Measurements from ENCODE around the gene KAZN.

Gene KAZN

GRCh38 chr1:14899686-14900085, 301.2 kb downstream of the KAZN start:
- Histone ChIP-seq H3K9ac (ENCODE audit: low read length) (no peak overlapping the region), H3K27me3 (replicated peaks; ENCODE audit: control insufficient read depth, insufficient read depth, low read length) (no peaks in the 10 kb centered on the region), H3K36me3 (ENCODE audit: control insufficient read depth, insufficient read depth, low read length, severe bottlenecking) (no peaks in the 10 kb centered on the region), H3K9me3 (ENCODE audit: control insufficient read depth, low read length) (no peaks in the 10 kb centered on the region), H3K4me1 (ENCODE audit: control insufficient read depth, insufficient read depth, low read length) (peaks cover 12% of the 10 kb centered on the region), H3K4me3 (ENCODE audit: low read length) (no peak overlapping the region)
- DNase-seq (ENCODE audit: low read depth), result no peak

DNA sequence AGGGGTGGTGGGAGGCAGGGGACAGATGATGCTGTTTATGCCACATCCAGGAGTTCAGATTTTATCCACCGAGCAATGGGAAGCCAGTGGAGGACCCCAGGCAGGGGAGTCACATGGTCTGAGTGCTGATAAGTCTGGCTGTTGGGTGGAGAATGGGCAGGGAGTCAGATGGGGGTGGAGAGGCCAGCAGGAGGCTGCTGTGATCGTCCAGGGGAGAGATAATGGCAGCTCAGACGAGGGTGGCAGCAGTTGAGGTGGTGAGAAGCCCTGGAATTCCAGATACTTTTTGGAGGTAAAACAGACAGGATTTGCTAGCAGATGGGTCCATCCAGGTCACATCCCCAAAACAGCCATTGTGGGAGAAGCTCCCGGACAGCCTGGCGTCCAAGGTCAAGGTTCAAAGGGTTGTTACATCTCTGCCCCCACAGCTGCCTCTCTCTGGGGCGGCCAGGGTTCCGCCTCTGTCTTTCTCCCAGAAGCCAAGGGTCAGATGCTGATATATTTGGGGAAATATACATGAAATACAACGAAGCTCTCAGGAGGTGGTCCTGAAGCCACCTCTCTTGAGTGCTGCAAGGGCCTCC, 303.0 kb downstream of the KAZN start:
- Histone ChIP-seq H3K27me3 (replicated peaks; ENCODE audit: control insufficient read depth, insufficient read depth, low read length) (no peaks in the 10 kb centered on the region), H3K9ac (ENCODE audit: low read length) (no peak overlapping the region), H3K4me1 (ENCODE audit: control insufficient read depth, insufficient read depth, low read length) (no peaks in the 10 kb centered on the region), H3K4me3 (ENCODE audit: low read length) (no peak overlapping the region), H3K36me3 (ENCODE audit: control insufficient read depth, insufficient read depth, low read length, severe bottlenecking) (no peaks in the 10 kb centered on the region), H3K9me3 (ENCODE audit: control insufficient read depth, low read length) (no peaks in the 10 kb centered on the region)
- DNase-seq (ENCODE audit: low read depth), result no peak

- H3K4me3 ChIP-seq (ENCODE audit: low read length), result no peak overlapping the region
Observed at GRCh38 chr1:14903922-14904321, 305.4 kb downstream of the KAZN start.

GRCh38 chr1:14906665-14907064, 308.2 kb downstream of the KAZN start:
- Histone ChIP-seq H3K27me3 (replicated peaks; ENCODE audit: control insufficient read depth, insufficient read depth, low read length) (no peaks in the 10 kb centered on the region), H3K9ac (ENCODE audit: low read length) (no peak overlapping the region), H3K9me3 (ENCODE audit: control insufficient read depth, low read length) (no peaks in the 10 kb centered on the region), H3K36me3 (ENCODE audit: control insufficient read depth, insufficient read depth, low read length, severe bottlenecking) (no peaks in the 10 kb centered on the region), H3K4me1 (ENCODE audit: control insufficient read depth, insufficient read depth, low read length) (peaks cover 17% of the 10 kb centered on the region), H3K4me3 (ENCODE audit: low read length) (no peak overlapping the region)
- DNase-seq (ENCODE audit: low read depth), result no peak

More at GRCh38 chr1:14903922-14904321, 305.4 kb downstream of the KAZN start:
- H3K36me3 ChIP-seq (ENCODE audit: control insufficient read depth, insufficient read depth, low read length, severe bottlenecking), result no peaks in the 10 kb centered on the region
- DNase-seq (ENCODE audit: low read depth), result no peak
- no peak overlapping the region for H3K9ac ChIP-seq (ENCODE audit: low read length)
- H3K27me3 ChIP-seq (replicated peaks; ENCODE audit: control insufficient read depth, insufficient read depth, low read length), result no peaks in the 10 kb centered on the region
- H3K4me1 ChIP-seq (ENCODE audit: control insufficient read depth, insufficient read depth, low read length), result no peaks in the 10 kb centered on the region
- H3K9me3 ChIP-seq (ENCODE audit: control insufficient read depth, low read length), result no peaks in the 10 kb centered on the region

DNA sequence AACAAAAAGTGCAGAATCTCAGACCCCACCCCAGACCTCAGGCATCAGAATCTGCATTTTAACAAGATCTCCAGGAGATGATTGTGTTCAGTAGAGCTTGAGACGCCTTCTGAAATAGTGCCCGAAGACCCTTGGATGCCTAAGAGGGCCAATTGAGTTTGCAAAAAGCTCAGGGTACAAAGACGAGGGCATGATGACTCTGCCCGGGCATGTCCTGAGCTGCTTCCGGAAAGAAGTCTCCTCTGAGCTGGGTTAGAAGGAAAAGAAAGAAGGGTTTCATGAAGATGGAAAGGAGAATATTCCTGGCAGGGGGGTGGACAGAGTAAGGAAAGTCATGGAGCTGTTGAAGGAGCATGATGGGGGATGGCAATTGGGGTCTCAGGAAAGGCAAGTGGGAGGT, 308.9 kb downstream of the KAZN start:
- Histone ChIP-seq H3K27me3 (replicated peaks; ENCODE audit: control insufficient read depth, insufficient read depth, low read length) (no peaks in the 10 kb centered on the region), H3K4me1 (ENCODE audit: control insufficient read depth, insufficient read depth, low read length) (peaks cover 17% of the 10 kb centered on the region)

GRCh38 chr1:14909273-14909672, 310.8 kb downstream of the KAZN start:
- H3K9ac ChIP-seq (ENCODE audit: low read length), result no peak overlapping the region
- H3K9me3 ChIP-seq (ENCODE audit: control insufficient read depth, low read length), result no peaks in the 10 kb centered on the region
- no peak for DNase-seq (ENCODE audit: low read depth)
- H3K36me3 ChIP-seq (ENCODE audit: control insufficient read depth, insufficient read depth, low read length, severe bottlenecking), result no peaks in the 10 kb centered on the region
- H3K4me1 ChIP-seq (ENCODE audit: control insufficient read depth, insufficient read depth, low read length), result peaks cover 17% of the 10 kb centered on the region
- H3K4me3 ChIP-seq (ENCODE audit: low read length), result no peak overlapping the region
- no peaks in the 10 kb centered on the region for H3K27me3 ChIP-seq (replicated peaks; ENCODE audit: control insufficient read depth, insufficient read depth, low read length)

More for the DNA sequence above, 308.9 kb downstream of the KAZN start:
- no peak overlapping the region for H3K4me3 ChIP-seq (ENCODE audit: low read length)
- DNase-seq (ENCODE audit: low read depth), result no peak
- no peaks in the 10 kb centered on the region for H3K9me3 ChIP-seq (ENCODE audit: control insufficient read depth, low read length)
- no peak overlapping the region for H3K9ac ChIP-seq (ENCODE audit: low read length)
- no peaks in the 10 kb centered on the region for H3K36me3 ChIP-seq (ENCODE audit: control insufficient read depth, insufficient read depth, low read length, severe bottlenecking)

- DNase-seq (ENCODE audit: low read depth), result no peak
Observed at GRCh38 chr1:14909920-14910460, 311.5 kb downstream of the KAZN start.

GRCh38 chr1:14910984-14911721, 312.7 kb downstream of the KAZN start:
- Histone ChIP-seq H3K27me3 (replicated peaks; ENCODE audit: control insufficient read depth, insufficient read depth, low read length) (no peaks in the 10 kb centered on the region), H3K9ac (ENCODE audit: low read length) (peak overlapping the region; percentile 8), H3K36me3 (ENCODE audit: control insufficient read depth, insufficient read depth, low read length, severe bottlenecking) (no peaks in the 10 kb centered on the region), H3K4me1 (ENCODE audit: control insufficient read depth, insufficient read depth, low read length) (peaks cover 17% of the 10 kb centered on the region), H3K4me3 (ENCODE audit: low read length) (no peak overlapping the region), H3K9me3 (ENCODE audit: control insufficient read depth, low read length) (no peaks in the 10 kb centered on the region)
- DNase-seq (ENCODE audit: low read depth), result no peak

More at GRCh38 chr1:14909920-14910460, 311.5 kb downstream of the KAZN start:
- peaks cover 17% of the 10 kb centered on the region for H3K4me1 ChIP-seq (ENCODE audit: control insufficient read depth, insufficient read depth, low read length)
- H3K27me3 ChIP-seq (replicated peaks; ENCODE audit: control insufficient read depth, insufficient read depth, low read length), result no peaks in the 10 kb centered on the region
- no peak overlapping the region for H3K9ac ChIP-seq (ENCODE audit: low read length)
- H3K9me3 ChIP-seq (ENCODE audit: control insufficient read depth, low read length), result no peaks in the 10 kb centered on the region
- H3K4me3 ChIP-seq (ENCODE audit: low read length), result no peak overlapping the region
- no peaks in the 10 kb centered on the region for H3K36me3 ChIP-seq (ENCODE audit: control insufficient read depth, insufficient read depth, low read length, severe bottlenecking)

DNA sequence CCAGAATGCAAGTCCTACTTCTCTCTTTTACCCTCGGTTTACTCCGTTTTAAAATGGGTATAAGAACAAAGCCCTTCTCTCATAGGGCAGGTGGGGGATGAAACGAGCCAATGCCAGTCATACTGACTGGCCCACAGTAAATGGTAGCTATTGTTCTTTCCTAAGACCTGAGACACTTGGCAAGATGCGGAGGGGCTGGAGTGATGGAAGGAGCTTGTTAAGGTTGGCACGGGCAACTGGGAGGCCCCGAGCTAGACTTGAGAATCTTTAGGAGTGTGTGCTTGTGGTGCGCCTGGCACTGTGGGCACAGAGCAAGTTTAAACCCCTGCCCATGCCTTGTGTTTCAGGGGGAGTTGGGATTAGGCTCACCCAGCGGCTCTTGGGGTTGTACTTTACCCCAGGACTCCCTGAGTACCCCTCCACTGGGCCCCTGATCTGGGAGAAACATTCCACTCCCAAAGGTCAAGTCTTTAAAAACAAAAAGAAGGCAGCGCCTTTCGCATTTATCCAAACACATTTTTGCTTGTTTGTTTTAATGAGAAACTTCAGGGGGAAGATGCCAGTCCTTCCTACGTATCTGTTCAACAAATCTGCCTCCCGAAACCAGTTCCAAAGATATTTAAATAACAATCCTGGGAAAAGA, 314.5 kb downstream of the KAZN start:
- Histone ChIP-seq H3K9ac (ENCODE audit: low read length) (no peak overlapping the region), H3K4me3 (ENCODE audit: low read length) (no peak overlapping the region), H3K4me1 (ENCODE audit: control insufficient read depth, insufficient read depth, low read length) (peaks cover 17% of the 10 kb centered on the region), H3K27me3 (replicated peaks; ENCODE audit: control insufficient read depth, insufficient read depth, low read length) (no peaks in the 10 kb centered on the region), H3K9me3 (ENCODE audit: control insufficient read depth, low read length) (no peaks in the 10 kb centered on the region), H3K36me3 (ENCODE audit: control insufficient read depth, insufficient read depth, low read length, severe bottlenecking) (no peaks in the 10 kb centered on the region)
- DNase-seq (ENCODE audit: low read depth), result no peak

- no peaks in the 10 kb centered on the region for H3K9me3 ChIP-seq (ENCODE audit: control insufficient read depth, low read length)
- H3K27me3 ChIP-seq (replicated peaks; ENCODE audit: control insufficient read depth, insufficient read depth, low read length), result no peaks in the 10 kb centered on the region
- peaks cover 17% of the 10 kb centered on the region for H3K4me1 ChIP-seq (ENCODE audit: control insufficient read depth, insufficient read depth, low read length)
- no peak for DNase-seq (ENCODE audit: low read depth)
- no peaks in the 10 kb centered on the region for H3K36me3 ChIP-seq (ENCODE audit: control insufficient read depth, insufficient read depth, low read length, severe bottlenecking)
- H3K4me3 ChIP-seq (ENCODE audit: low read length), result no peak overlapping the region
- H3K9ac ChIP-seq (ENCODE audit: low read length), result no peak overlapping the region
Observed at GRCh38 chr1:14913482-14914177, 315.1 kb downstream of the KAZN start.

All from adipocyte (in vitro differentiated cells).